Mesenchymal stem cell (in vitro differentiated cells and primary cell): Measurements from ENCODE around the gene DEGS1.

ENCODE experiments used
- DNase-seq: peaks from one replicate; pipeline ENCODE4 v3.0.0-alpha.2; 2013
- H2AFZ ChIP-seq: one replicate; pipeline ENCODE4 v1.6.1; 2013; ENCODE audit warnings: low read depth, mild to moderate bottlenecking, control low read depth, inconsistent platforms, low read length, moderate library complexity
- H2AK5ac ChIP-seq: 2 replicates; pipeline ENCODE4 v1.6.1; 2013; ENCODE audit warnings: low read length, moderate library complexity, mild to moderate bottlenecking, inconsistent platforms; ENCODE audit not compliant: severe bottlenecking
- H2BK120ac ChIP-seq: one replicate; pipeline ENCODE4 v1.6.1; 2013; ENCODE audit warnings: low read depth, mild to moderate bottlenecking, inconsistent platforms, low read length, moderate library complexity
- H2BK12ac ChIP-seq, 2 experiments: one replicate each; pipeline ENCODE4 v1.6.1; 2013; ENCODE audit warnings: inconsistent platforms in 2 of 2, low read length in 2 of 2, mild to moderate bottlenecking in 2 of 2, moderate library complexity in 2 of 2, control low read depth in 1 of 2
- H2BK15ac ChIP-seq: one replicate; pipeline ENCODE4 v1.6.1; 2013; ENCODE audit warnings: mild to moderate bottlenecking, low read depth, inconsistent platforms; ENCODE audit not compliant: poor library complexity, severe bottlenecking
- H2BK5ac ChIP-seq: 2 replicates; pipeline ENCODE4 v1.6.1; 2013; ENCODE audit warnings: low read depth, mild to moderate bottlenecking, low read length, control low read depth, inconsistent platforms; ENCODE audit not compliant: poor library complexity, severe bottlenecking
- H3K14ac ChIP-seq, 2 experiments: one replicate each; pipeline ENCODE4 v1.6.1; 2013; ENCODE audit warnings: inconsistent platforms in 2 of 2, low read length in 2 of 2, control low read depth in 1 of 2, mild to moderate bottlenecking in 1 of 2, moderate library complexity in 1 of 2
- H3K18ac ChIP-seq, 2 experiments: one replicate each; pipeline ENCODE4 v1.6.1; 2013; ENCODE audit warnings: inconsistent platforms in 2 of 2, low read length in 2 of 2, control low read depth in 1 of 2, low read depth in 1 of 2, mild to moderate bottlenecking in 1 of 2
- H3K23ac ChIP-seq, 2 experiments: one replicate each; pipeline ENCODE4 v1.6.1; 2013; ENCODE audit warnings: inconsistent platforms in 2 of 2, low read length in 2 of 2, mild to moderate bottlenecking in 2 of 2, moderate library complexity in 2 of 2, control low read depth in 1 of 2
- H3K27ac ChIP-seq: 2 replicates; pipeline ENCODE4 v1.5.1; 2013; ENCODE audit warnings: mild to moderate bottlenecking, moderate library complexity, low read length, control low read depth, inconsistent platforms; ENCODE audit not compliant: poor library complexity, severe bottlenecking
- H3K27me3 ChIP-seq, 2 experiments: 2 replicates each; pipeline versions ENCODE4 v1.6.1 to v1.7.0; 2013; ENCODE audit warnings: low read length in 2 of 2, mild to moderate bottlenecking in 2 of 2, moderate library complexity in 2 of 2, control low read depth in 1 of 2, inconsistent platforms in 1 of 2; ENCODE audit not compliant: control insufficient read depth in 1 of 2, insufficient read depth in 1 of 2
- H3K36me3 ChIP-seq, 2 experiments: 2 replicates each; pipeline versions ENCODE4 v1.6.1 to v1.7.0; 2013; ENCODE audit warnings: low read length in 2 of 2, control low read depth in 1 of 2, inconsistent platforms in 1 of 2, low read depth in 1 of 2, mild to moderate bottlenecking in 1 of 2; ENCODE audit not compliant: insufficient read depth in 2 of 2, control insufficient read depth in 1 of 2
- H3K4ac ChIP-seq, 2 experiments: one replicate each; pipeline ENCODE4 v1.6.1; 2013; ENCODE audit warnings: inconsistent platforms in 2 of 2, low read length in 2 of 2, mild to moderate bottlenecking in 2 of 2, moderate library complexity in 2 of 2, control low read depth in 1 of 2, low read depth in 1 of 2
- H3K4me1 ChIP-seq: 2 replicates; pipeline ENCODE4 v1.6.1; 2013; ENCODE audit warnings: low read depth, low read length, control low read depth; ENCODE audit not compliant: control insufficient read depth, insufficient read depth
- H3K4me2 ChIP-seq: 2 replicates; pipeline ENCODE4 v1.6.1; 2013; ENCODE audit warnings: low read length, mild to moderate bottlenecking, inconsistent platforms; ENCODE audit not compliant: poor library complexity, severe bottlenecking
- H3K4me3 ChIP-seq, 2 experiments: 2 replicates each; pipeline versions ENCODE4 v1.5.1 to v1.7.0; 2013; ENCODE audit warnings: low read length in 2 of 2, mild to moderate bottlenecking in 2 of 2, control low read depth in 1 of 2, low read depth in 1 of 2; ENCODE audit not compliant: insufficient read depth in 1 of 2
- H3K79me1 ChIP-seq: replicated peaks from 2 replicates; pipeline ENCODE4 v1.6.1; 2013; ENCODE audit warnings: mild to moderate bottlenecking, control low read depth, low read length, inconsistent platforms; ENCODE audit not compliant: poor library complexity, severe bottlenecking
- H3K9ac ChIP-seq: 2 replicates; pipeline ENCODE4 v1.7.0; 2013; ENCODE audit warnings: mild to moderate bottlenecking, low read length, moderate library complexity
- H3K9me3 ChIP-seq: 2 replicates; pipeline ENCODE4 v1.7.0; 2013; ENCODE audit warnings: mild to moderate bottlenecking, low read length; ENCODE audit not compliant: control insufficient read depth
- H4K8ac ChIP-seq: one replicate; pipeline ENCODE4 v1.6.1; 2013; ENCODE audit warnings: inconsistent platforms, mild to moderate bottlenecking, low read length, moderate library complexity
- H4K91ac ChIP-seq: one replicate; pipeline ENCODE4 v1.6.1; 2013; ENCODE audit warnings: mild to moderate bottlenecking, low read length, inconsistent platforms
- WGBS: methylation state at CpG from one replicate; pipeline ENCODE4 v1.1.7; 2013; ENCODE audit warnings: mixed read lengths; 5-methylcytosine and 5-hydroxymethylcytosine counted together

DEGS1 gene

GRCh38 chr1:224183591-224184312 lies 712 bp downstream of the DEGS1 start:
- H3K27ac ChIP-seq, result peak overlapping the region; percentile 94
- peak overlapping the region; percentile 94 for H2BK120ac ChIP-seq
- DNase-seq, result peak; percentile 74
- peak overlapping the region; percentile 89 for H4K8ac ChIP-seq
- H2BK12ac ChIP-seq, result peak overlapping the region; percentile 29 to 54
- peaks cover 6 to 13% of the 10 kb centered on the region in 2 experiments for H3K36me3 ChIP-seq
- no peaks in the 10 kb centered on the region for H3K79me1 ChIP-seq
- peaks cover 12% of the 10 kb centered on the region for H3K4me1 ChIP-seq
- peak overlapping the region in 1 of 2 experiments; percentile 94 for H3K23ac ChIP-seq
- H3K18ac ChIP-seq, result peak overlapping the region; percentile 99 to 100
- H3K9me3 ChIP-seq, result no peaks in the 10 kb centered on the region
- H4K91ac ChIP-seq, result peak overlapping the region; percentile 96
- peak overlapping the region; percentile 81 for H2AFZ ChIP-seq
- no peaks in the 10 kb centered on the region for H3K27me3 ChIP-seq
- WGBS, result 1% methylated on average over 45 of the region's 53 CpGs
- peak overlapping the region; percentile 97 to 99 for H3K14ac ChIP-seq
- H2BK15ac ChIP-seq, result peak overlapping the region; percentile 99
- peak overlapping the region; percentile 96 for H2BK5ac ChIP-seq
- H3K4me3 ChIP-seq, result peak overlapping the region; percentile 87 to 97
- peak overlapping the region; percentile 96 for H3K9ac ChIP-seq
- H3K4ac ChIP-seq, result peak overlapping the region; percentile 94 to 100
- peak overlapping the region; percentile 73 for H2AK5ac ChIP-seq
- peak overlapping the region; percentile 70 for H3K4me2 ChIP-seq

- Histone ChIP-seq H3K27ac (no peak overlapping the region), H3K4ac (no peak overlapping the region), H2BK12ac (no peak overlapping the region), H3K36me3 (peaks cover 13 to 14% of the 10 kb centered on the region in 2 experiments), H3K9ac (peak overlapping the region; percentile 96), H3K4me3 (peak overlapping the region in 1 of 2 experiments; percentile 87), H2BK120ac (no peak overlapping the region), H4K8ac (no peak overlapping the region), H3K9me3 (no peaks in the 10 kb centered on the region), H2AFZ (no peak overlapping the region), H3K27me3 (no peaks in the 10 kb centered on the region), H3K4me2 (peak overlapping the region; percentile 23), H2BK5ac (no peak overlapping the region), H4K91ac (no peak overlapping the region), H3K18ac (no peak overlapping the region), H3K79me1 (no peaks in the 10 kb centered on the region), H2AK5ac (no peak overlapping the region), H3K14ac (no peak overlapping the region), H3K4me1 (peaks cover 12% of the 10 kb centered on the region), H3K23ac (no peak overlapping the region), H2BK15ac (no peak overlapping the region)
- 97% methylated on average over 8 of the region's 8 CpGs for WGBS
- no peak for DNase-seq
These were observed 2.2 kb downstream of the DEGS1 start for GRCh38 chr1:224185208-224185607.

- 88% methylated on average over 2 of the region's 2 CpGs for WGBS
- H3K4me1 ChIP-seq, result peaks cover 9% of the 10 kb centered on the region
These were observed 5.2 kb downstream of the DEGS1 start for GRCh38 chr1:224188286-224188685.

GRCh38 chr1:224189561-224189960 lies 6.5 kb downstream of the DEGS1 start:
- peaks cover 5% of the 10 kb centered on the region for H3K79me1 ChIP-seq
- H3K4me1 ChIP-seq, result peaks cover 6% of the 10 kb centered on the region
- 99% methylated on average over 7 of the region's 7 CpGs for WGBS
- no peak overlapping the region for H2BK15ac ChIP-seq
- no peak overlapping the region for H2BK120ac ChIP-seq
- H3K18ac ChIP-seq, result no peak overlapping the region
- H3K27ac ChIP-seq, result no peak overlapping the region
- DNase-seq, result no peak
- no peaks in the 10 kb centered on the region for H3K27me3 ChIP-seq
- H3K14ac ChIP-seq, result no peak overlapping the region
- no peak overlapping the region for H2AK5ac ChIP-seq
- no peak overlapping the region for H4K8ac ChIP-seq
- H4K91ac ChIP-seq, result no peak overlapping the region
- no peaks in the 10 kb centered on the region for H3K9me3 ChIP-seq
- H3K4ac ChIP-seq, result no peak overlapping the region
- H2BK12ac ChIP-seq, result no peak overlapping the region
- H3K4me2 ChIP-seq, result no peak overlapping the region
- H3K36me3 ChIP-seq, result peaks cover 23 to 40% of the 10 kb centered on the region in 2 experiments
- H3K4me3 ChIP-seq, result no peak overlapping the region
- H3K9ac ChIP-seq, result no peak overlapping the region
- H2BK5ac ChIP-seq, result no peak overlapping the region
- no peak overlapping the region for H3K23ac ChIP-seq
- no peak overlapping the region for H2AFZ ChIP-seq

More at GRCh38 chr1:224188286-224188685, 5.2 kb downstream of the DEGS1 start:
- H3K36me3 ChIP-seq, result peaks cover 17 to 31% of the 10 kb centered on the region in 2 experiments
- no peak overlapping the region for H3K27ac ChIP-seq
- no peak overlapping the region for H2AK5ac ChIP-seq
- H3K23ac ChIP-seq, result no peak overlapping the region
- H2AFZ ChIP-seq, result no peak overlapping the region
- no peak overlapping the region for H2BK5ac ChIP-seq
- no peak overlapping the region for H4K8ac ChIP-seq
- no peak overlapping the region for H2BK15ac ChIP-seq
- H3K27me3 ChIP-seq, result no peaks in the 10 kb centered on the region
- no peak overlapping the region for H4K91ac ChIP-seq
- peaks cover under 1% of the 10 kb centered on the region for H3K79me1 ChIP-seq
- no peak overlapping the region for H3K4me3 ChIP-seq
- no peak for DNase-seq
- H3K18ac ChIP-seq, result no peak overlapping the region
- no peak overlapping the region for H2BK12ac ChIP-seq
- H3K4ac ChIP-seq, result no peak overlapping the region
- no peak overlapping the region for H3K14ac ChIP-seq
- H2BK120ac ChIP-seq, result no peak overlapping the region
- no peaks in the 10 kb centered on the region for H3K9me3 ChIP-seq
- no peak overlapping the region for H3K4me2 ChIP-seq
- H3K9ac ChIP-seq, result no peak overlapping the region
